GM21529 (cell line): ENCODE data around the gene NRM.

Experiments used
- ATAC-seq: cut with Tn5 transposase; IDR thresholded peaks from one replicate; pipeline ENCODE4 v1.9.1; 2021; ENCODE audit not compliant: unreplicated experiment

The NRM gene

DNA sequence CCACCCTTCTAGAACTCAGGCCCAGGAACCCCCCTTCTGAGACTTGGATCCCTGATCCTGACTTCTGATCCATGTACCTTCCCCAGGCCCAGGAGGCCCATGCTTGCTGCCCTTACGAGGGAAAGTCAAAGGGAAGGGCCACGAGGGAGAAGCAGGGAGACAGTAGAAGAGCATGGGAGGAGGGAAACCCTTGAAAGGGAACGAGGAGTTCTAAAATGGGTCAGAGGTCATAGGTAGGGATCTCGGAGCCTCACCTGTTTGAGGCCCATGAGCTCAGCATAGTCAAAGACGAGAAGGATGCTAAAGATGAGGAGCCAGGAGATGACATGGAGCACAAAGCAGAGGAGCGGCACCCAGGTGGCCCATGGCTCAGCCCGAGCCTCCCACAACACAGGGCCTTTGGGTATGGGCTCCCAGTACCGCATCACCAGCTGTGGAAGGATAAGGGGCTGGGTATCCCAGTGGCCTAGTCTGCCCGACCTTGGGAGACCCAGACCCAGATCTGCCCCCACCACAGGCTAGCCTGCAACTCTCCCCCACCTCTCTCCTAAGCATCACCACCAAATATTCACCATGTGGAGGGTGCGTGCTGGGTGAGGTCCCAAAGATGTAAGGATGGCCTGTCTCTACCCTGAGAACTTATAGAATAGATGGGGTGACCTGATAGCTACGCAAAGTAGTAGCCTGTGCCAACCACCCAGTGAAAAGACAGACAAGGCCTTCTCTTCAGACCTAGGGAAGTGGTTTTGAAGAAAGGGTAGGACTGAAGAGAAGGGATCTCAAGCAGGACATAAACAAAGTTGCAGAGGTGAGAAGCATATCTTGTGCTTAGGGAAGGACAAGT lies 1.5 kb downstream of the NRM start:
- ATAC-seq: no peak

DNA sequence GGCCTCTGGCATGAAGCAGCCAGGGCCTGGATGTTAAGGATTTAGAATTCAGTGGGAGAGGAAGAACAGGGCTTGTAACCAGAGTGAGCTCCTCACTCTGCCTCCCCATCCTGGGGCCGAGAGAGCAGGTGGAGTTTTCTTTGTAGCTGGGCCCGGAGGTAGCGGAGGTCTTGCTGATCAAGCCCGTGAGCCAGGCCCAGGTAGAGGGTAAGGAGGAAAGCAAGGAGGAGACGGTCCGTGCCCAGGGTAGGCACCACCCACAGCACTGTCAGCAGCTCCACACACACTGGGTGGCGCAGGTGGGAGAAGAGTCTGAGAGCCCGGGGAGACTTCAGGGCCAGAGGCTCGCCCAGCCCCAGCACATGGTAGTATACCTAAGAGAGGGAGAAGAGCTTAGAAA lies 2.2 kb downstream of the NRM start:
- no peak for ATAC-seq

DNA sequence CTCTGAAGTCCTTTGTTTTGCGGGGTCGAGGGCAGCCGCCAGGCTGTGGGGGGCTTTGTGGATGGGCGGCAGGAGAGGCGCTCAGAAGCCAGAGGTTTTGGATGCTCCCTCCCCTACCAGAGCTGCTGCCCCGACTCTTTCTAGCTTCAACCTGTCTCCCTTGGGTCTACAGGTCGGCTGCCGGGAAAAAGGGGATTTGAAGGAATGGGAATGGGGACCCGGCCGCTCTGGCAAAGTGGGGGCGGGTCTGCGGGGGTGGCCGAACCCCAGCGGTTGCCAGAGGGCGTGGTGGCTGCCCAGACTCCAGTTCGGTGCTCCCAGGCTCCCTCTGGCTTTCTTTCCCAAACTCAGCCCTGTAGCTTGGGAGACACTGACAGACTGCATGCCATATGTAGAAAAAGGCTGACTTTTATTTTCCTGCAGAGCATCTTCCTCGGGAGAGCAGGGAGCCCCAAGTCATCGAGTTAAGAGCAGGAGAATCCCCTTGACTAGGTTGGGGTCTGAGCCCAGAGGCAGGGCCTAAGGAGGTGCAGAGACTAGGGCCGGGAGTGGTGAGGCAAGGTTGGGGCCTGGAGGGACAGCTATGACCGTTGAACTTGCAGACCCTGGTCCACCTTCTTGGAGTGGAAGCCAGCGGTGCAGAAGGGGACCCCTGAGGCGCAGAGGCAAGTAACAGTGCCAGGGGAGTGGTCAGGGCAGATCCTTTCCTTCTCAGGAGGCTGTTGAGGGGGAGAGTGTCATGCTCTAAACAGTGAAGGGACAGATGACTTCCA lies 2.9 kb downstream of the NRM start:
- ATAC-seq: no peak

DNA sequence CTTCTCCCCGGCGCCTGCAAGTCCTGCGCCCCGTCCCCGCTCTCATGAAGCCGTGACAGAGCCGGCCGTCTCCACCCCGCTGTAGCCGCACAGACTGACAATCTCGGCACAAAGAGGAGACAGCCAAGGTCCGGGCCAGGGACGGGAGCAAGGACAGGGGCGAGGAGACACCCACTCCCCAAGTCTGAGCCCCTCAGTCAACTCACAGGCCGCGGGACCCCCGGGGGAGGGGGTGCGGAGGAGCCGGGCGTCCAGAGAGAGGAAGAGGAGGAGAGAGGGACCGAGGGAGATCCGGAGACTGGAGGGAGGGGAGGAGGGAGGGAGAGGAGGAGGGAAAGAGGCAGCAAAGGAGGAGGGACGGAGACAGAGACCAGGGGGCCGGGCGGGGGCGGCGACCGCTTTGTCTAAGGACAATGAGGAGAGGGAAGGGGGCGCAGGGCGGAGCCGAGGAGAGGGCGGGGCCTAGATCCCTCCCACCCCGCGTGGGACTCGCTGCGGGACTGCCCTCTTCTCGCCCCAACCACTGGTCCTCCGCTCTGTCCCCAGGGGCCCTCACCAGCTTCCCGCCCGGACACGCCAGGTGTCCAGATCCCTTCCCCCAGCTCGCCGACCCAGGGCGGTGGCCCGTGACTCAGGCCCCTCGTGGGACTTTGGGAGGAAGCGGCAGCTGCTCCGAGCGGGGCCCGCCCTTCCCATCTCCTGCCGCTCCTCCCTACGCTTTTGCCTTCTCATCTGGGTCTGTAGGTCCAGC lies 3.7 kb downstream of the NRM start:
- ATAC-seq: peak; percentile 44

DNA sequence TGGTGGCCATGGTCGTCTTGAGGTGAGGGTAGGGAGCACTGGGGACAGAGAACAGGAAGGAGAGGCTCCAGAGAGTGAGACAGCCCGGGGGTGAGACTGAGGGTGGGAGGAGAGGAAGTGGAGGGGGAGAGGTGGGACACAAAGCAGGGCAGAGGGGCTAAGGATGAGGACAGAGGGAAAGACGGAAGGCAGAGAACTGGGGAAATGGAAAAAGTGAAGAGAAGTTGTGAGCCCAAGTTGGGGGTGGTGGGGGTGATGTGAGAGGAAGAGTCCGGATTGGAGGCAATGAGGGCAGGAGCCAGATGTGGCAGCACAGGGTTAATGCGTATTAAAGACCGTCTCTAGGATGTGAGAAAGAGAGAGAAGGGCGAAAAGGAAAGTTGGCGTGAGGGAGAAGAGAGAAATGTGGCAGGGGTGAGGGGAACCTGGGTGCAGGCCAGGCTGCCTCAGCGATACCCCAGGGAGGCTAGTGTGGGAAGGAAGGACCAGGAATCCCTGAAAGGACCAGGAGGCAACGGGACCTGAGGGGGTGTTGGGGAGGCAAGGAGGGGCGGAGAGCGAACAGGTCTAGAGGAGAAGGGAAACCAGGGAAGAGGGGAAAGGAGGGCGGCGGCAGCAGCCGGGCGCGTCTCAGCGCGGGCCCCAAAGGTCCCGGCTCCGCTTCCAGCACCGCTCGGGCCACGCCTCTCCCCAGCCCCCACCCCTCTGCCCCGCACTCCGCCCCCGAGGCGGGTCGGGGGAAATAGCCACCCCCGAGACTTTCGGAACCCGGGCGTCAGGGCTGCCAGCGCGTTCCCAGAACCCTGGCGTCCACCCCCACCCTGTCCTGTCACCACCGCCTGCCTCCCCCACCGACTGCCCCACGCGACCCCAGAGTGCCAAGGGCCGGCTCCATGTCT lies 4.5 kb downstream of the NRM start, which contains the start of gene PPP1R18:
TSS of gene PPP1R18 (minus strand) at position 637 of the 899 bp plus-strand sequence. CDS start at position 10, 627 bp downstream.
- peak; percentile 13 for ATAC-seq

DNA sequence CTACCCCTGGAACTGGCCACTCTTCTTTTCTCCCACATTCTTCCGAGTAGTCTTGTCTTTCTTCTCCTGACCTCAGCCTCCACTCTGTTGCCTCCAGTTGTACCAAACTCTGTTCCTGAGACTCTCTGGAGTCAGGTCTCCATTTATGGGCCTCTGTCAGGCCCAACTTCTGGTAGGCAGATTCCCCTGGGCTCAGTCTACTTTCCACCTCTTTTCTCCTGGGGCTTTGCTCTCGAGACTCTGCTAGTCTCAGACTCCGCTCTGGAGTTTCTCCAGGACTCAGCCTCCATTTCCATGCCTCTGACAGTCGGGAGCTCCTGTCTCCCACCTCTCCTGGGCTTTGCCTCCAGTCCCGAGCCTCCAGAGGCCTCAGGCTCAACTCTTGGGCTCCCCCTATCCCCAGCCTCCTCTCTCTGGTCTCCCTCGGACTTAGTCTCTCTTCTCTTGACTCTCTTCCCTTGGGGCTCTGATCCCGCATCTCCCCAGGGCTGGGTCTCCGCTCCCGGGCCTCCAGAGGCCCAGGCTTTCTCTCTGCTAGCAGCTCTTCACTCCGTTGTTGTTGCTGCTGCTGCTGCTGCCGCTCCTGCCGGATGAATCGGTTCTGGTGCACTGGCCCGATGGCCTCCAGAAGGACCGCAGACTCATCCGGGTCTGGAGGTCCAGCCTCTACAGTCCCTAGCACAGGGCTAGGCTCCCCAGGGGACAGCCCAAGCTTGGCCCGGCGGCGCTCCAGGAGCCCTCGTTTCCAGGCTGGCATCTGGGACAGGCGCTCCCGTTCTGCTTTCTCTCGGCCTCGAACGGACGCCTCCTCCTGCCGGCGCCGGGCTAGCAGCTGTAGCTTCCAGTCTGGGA lies 5.4 kb downstream of the NRM start:
- no peak for ATAC-seq

DNA sequence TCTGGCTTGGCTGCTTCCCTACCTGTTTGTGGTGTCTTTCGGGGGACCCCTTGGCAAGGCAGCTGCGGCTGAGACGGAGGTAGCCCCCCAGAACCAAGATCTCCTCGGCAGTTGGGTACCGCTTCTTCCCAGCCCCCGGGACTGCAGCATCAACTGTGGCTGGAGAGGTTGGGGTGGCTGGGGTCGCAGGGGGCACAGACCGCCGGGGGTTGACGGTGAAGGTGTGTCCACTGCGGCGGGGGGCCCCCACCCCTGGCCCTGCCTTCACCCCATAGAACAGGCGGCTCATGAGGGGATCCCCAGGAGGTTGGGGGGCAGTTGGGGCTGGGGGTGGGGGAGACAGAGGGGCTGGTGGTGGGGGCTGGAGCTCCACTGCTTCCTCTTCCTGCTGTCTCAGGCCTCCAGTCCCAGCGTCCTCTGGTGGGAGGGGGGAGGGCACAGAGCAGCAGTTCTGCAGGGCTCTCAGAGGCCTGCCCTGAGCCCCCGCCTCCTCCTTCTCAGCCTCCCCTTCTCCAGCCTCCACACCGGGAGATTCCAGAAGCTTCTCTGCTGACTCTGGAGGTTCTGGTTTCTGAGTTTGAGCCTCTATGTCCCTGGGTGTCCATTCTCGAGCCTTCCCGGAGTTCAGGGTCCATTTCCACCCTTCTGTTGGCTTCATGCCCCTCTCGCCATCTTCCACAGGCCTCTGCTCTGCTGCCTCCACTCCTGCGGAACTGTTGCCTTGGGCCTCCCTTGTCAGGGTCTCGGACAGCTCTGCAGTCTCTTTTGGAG lies 6.2 kb downstream of the NRM start:
- no peak for ATAC-seq

DNA sequence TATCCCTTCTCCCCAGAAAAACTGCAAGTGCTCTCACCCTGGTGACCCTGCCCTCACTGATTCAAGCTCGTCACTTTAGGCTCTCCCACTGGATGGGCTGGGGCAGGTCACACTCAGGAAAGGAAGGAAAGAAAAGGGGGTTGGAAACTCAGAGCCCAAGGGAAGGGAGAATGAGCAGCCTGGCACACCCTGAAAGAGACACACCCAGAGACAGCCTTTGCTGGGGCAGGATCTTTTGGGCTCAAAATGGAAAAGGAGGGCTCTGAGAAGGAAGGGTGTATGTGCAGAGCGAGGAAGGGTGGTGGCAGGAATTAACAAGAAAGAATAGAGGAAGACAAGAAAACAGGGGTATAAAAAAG lies 6.8 kb downstream of the NRM start:
- no peak for ATAC-seq

DNA sequence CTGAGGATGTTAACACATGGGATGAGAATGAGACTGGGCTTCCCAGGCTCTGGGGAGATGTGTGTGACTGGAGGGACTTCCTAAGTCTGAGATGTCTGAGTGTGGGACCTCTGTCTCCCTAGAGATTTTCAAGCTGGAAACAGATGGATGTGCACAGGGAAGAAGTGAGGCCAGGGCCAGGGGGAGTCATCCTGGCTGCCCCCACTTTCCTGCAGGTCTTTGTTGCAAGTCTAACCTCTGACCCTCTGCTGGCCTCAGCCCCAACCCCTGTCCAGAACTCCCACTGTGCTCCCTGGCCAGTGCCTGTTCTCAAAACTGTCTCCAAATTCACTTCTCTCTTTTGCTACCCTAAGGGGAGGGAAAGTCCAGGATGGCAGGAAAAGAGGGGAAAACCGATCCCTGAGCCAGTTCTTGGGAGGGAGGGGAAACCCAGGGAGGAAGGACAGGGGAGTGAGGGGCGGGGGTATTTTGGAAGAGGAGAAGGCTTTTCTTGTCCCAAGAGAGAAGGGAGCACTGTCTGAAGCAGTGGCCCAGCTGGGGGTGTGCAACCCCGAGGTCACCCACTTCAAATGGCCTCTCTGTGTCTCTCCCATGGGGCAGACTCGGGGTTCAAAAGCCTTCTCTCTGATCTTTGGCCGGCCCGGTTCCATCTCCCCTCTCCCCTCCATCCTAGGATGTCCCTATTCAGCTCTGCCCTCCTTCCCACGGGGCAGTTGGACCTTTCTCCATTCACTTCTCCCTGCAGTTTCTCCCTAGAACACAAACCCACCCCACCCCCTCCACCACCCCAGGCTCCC lies 7.4 kb downstream of the NRM start:
- ATAC-seq: no peak

DNA sequence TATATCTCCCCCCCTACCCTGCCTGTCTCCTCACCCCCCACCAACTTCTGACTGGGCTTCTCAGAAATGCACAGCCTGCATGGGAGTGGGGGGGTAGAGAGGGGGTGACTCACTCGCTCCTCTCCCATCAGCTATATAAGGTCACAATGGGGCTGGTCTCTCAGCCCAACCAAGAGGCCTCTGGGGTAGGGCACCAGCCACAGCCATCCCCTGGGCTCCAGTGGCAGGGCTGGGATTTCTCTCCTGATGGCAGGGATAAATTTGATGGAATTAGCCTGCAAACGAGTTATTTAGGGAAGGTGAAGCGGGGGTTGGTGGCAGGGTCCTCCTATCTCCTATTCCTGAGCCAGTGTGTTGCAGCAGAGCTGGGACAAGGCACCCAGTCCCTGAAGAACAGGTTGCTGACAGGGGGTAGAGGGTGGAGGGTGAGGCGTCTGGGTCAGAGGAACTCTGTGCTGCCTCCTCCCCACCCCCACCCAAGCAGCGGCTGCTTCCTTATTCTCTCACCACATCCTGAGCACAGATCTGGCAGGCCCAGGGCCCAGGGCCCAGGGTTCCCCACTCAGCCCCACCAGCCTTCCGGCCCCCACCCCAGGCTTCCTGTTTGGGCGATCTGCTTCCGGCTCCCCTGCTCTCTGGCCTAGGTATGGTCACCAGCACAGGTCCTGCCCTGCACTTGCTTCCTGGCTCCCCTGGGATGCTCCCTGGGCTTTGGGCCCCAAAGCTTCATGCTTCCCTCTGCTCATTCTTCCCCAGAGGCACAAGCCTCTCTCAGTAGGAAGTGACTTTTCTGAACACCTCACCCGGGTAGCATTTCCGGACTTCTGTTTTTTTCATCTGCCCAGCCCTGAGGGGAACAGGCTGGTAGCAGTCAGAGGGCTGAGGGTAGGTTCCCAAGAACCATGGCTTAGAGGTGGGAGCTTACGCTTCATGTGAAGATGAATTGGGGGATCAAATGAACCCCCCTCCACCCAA lies 8.4 kb downstream of the NRM start:
- ATAC-seq: peak; percentile 38

DNA sequence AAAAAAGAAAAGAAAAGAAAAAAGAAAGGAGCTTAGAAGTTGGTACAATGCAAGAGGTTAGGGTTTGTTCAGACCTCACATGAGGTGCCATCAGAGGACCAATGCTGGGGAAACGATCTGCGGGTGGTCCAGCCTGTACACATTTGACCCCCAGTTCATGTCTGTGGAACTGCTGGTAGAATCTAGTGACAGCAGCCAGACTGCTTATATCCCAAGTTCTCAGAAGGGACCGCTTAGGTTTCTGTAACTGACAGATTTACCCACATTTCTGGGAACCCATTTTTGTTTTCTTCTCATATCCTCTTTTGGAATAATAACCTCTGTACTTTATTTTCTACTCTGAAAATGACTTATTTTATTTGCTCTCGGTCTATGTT lies 9.0 kb downstream of the NRM start:
- ATAC-seq: no peak

DNA sequence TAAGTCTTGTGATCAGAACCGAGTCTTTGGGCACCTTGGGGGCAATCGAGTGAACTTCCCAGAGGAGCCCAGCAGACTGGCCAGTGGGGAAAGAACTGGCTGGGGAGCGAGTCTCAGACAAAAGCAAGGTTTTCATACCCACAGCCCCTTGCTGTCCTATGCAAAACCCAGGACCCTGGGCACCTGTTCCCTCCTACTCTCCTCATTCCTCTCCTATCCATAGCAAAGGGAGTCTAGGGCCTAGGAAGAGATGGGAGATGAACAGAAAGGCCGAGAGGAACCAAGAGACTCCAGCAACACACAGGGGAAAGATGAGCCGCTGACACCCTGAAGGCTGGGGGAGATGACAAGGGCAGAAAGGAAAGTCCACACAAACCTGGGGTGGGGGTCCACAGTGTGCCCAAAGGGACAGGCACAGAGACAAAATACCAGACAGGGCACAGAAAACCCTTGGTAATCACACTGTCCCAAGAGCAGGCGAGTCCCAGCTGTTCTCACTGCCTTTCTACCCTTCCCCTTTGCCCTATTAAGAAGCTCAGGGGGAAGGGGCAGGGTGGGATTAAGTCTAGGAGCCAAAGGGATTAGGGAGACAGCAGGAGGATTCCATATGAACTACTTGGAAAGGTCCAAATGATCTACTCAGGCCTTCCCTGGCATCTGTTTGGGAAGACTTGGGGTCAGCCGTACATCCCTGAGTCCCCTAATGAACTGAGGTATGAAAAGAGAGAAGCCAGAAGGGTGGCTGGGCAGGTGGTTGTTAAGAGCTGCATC lies 10.8 kb downstream of the NRM start:
- no peak for ATAC-seq

DNA sequence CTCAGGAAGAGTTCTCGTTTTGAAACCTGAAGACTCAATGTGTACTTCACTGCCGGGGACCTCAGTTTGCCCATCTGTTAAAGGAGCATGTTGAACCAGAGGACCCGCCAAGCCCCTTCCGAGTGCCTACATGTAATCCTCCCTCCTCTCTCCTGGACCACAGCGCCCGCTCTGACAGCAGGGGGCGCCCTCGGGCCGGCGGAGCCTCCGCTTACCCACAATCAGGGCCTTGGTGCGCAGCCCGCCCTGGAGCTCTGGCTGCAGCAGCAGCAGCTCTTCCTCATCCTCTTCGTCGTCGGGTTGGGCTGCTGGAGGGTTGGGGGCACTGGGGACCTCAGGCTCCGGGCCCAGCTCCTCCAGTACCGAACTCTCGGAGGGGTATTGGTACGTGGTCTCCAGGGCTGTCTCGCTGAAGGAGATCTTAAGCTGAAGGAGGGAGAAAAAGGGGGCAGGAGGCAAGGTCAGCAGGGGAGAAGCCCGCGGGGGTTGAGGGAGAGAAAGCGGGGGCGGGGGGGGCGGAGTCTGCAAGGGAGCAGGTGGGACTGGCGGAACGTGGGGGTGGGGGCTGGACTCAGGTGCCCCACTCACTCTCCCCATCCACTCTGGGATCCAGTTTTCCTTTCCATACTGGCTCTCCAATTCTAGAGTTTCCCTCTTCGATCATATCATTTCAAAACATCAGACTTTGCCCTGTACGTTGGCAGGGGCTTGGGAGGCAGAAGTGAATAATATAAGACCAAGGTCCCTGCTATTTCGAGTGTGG lies 11.6 kb downstream of the NRM start:
- ATAC-seq: no peak

DNA sequence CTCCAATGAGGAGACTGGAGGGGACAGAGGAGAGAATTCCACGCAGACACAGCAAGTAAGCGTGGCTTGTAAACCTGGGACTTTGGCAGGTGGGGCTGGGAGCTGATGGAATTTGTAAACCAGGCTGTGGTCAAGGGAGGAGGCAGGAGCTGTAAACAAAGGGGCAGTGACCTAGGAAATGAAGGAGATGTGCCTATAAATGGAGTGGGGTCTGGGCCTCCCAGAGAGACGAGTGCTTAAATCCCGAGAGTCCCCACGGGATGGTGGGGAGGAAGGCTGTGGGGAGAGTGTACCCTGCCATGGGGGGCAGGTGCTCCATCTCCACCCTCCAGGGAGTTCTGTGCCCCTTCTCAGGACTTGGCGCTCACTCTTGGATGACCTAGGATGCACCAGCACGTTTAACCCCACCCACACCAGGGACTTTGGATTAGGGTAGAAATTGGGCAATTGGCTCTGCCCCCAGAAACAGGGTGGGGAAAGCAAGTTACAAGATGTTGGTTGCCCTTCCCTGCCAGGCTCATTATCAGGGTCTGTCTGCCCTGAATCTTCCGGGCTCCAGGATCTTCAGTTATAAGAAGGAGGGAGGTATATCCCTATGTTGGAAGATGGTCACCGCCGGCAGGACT lies 14.0 kb downstream of the NRM start:
- ATAC-seq: no peak
